ENCODE measurements around the gene ATP5MC3.

ATP5MC3 gene

GRCh38 chr2:175135862-175136261 is 45.6 kb downstream of the ATP5MC3 start:
- no peak for ATAC-seq
- TF ChIP-seq CREB5 (CRISPR knock-in tag; IDR thresholded peaks at IDR 0.05; ENCODE audit: low read depth) = no peak
- TF ChIP-seq, protein P1, sequence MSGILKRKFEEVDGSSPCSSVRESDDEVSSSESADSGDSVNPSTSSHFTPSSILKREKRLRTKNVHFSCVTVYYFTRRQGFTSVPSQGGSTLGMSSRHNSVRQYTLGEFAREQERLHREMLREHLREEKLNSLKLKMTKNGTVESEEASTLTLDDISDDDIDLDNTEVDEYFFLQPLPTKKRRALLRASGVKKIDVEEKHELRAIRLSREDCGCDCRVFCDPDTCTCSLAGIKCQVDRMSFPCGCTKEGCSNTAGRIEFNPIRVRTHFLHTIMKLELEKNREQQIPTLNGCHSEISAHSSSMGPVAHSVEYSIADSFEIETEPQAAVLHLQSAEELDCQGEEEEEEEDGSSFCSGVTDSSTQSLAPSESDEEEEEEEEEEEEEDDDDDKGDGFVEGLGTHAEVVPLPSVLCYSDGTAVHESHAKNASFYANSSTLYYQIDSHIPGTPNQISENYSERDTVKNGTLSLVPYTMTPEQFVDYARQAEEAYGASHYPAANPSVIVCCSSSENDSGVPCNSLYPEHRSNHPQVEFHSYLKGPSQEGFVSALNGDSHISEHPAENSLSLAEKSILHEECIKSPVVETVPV (CRISPR knock-in tag; IDR thresholded peaks at IDR 0.05) = no peak
- TF ChIP-seq ZNF565 (CRISPR knock-in tag; conservative IDR thresholded peaks at IDR 0.05; ENCODE audit: low read depth) = no peak

DNA sequence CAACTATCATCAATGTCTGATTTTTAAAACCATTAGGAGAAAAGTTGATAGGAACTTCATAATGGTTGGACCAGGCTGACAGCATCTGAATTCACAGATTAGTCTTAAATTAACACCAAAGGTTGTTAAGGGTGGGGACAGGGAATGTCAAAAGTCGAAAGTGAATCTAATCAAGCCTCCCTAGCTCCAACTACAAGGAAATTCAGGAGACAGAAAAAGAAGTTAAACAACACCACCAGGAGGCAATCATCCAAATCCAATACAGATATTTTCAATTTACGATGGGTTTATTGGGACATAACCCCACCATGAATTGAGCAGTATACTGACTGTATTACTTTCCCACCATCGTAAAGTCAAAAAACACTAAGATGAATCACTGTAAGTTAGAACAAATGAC is 46.3 kb downstream of the ATP5MC3 start:
- ATAC-seq = no peak
- no peak for TF ChIP-seq ZFP3 (CRISPR knock-in tag; IDR thresholded peaks at IDR 0.05)
- TF ChIP-seq CREB5 (CRISPR knock-in tag; IDR thresholded peaks at IDR 0.05; ENCODE audit: low read depth) = no peak
- TF ChIP-seq CSDC2 (CRISPR knock-in tag; IDR thresholded peaks at IDR 0.05) = no peak
- no peak for TF ChIP-seq ZFP30 (CRISPR knock-in tag; IDR thresholded peaks at IDR 0.05)
- TF ChIP-seq TCF4 (CRISPR knock-in tag; IDR thresholded peaks at IDR 0.05; ENCODE audit: borderline replicate concordance) = no peak
- TF ChIP-seq PPARA (CRISPR knock-in tag; IDR thresholded peaks at IDR 0.05; ENCODE audit: borderline replicate concordance) = no peak
- no peak for TF ChIP-seq ISL1 (CRISPR knock-in tag; IDR thresholded peaks at IDR 0.05)
- no peak for TF ChIP-seq GLIS3 (CRISPR knock-in tag; IDR thresholded peaks at IDR 0.05)
- no peak for TF ChIP-seq ZNF565 (CRISPR knock-in tag; conservative IDR thresholded peaks at IDR 0.05; ENCODE audit: low read depth)
- no peak for TF ChIP-seq OSR1 (CRISPR knock-in tag; IDR thresholded peaks at IDR 0.05)
- TF ChIP-seq, protein P2, sequence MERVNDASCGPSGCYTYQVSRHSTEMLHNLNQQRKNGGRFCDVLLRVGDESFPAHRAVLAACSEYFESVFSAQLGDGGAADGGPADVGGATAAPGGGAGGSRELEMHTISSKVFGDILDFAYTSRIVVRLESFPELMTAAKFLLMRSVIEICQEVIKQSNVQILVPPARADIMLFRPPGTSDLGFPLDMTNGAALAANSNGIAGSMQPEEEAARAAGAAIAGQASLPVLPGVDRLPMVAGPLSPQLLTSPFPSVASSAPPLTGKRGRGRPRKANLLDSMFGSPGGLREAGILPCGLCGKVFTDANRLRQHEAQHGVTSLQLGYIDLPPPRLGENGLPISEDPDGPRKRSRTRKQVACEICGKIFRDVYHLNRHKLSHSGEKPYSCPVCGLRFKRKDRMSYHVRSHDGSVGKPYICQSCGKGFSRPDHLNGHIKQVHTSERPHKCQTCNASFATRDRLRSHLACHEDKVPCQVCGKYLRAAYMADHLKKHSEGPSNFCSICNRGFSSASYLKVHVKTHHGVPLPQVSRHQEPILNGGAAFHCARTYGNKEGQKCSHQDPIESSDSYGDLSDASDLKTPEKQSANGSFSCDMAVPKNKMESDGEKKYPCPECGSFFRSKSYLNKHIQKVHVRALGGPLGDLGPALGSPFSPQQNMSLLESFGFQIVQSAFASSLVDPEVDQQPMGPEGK (CRISPR knock-in tag; IDR thresholded peaks at IDR 0.05; ENCODE audit: borderline replicate concordance) = no peak
- TF ChIP-seq ZNF8 (CRISPR knock-in tag; IDR thresholded peaks at IDR 0.05) = no peak
- TF ChIP-seq ARNTL (CRISPR knock-in tag; IDR thresholded peaks at IDR 0.05; ENCODE audit: borderline replicate concordance, low read depth) = no peak
- TF ChIP-seq ESRRG (CRISPR knock-in tag; IDR thresholded peaks at IDR 0.05) = no peak
- TF ChIP-seq RARB (CRISPR knock-in tag; IDR thresholded peaks at IDR 0.05) = no peak
- no peak for TF ChIP-seq ZNF70 (CRISPR knock-in tag; IDR thresholded peaks at IDR 0.05)

GRCh38 chr2:175131252-175131651 is 50.3 kb downstream of the ATP5MC3 start:
- ATAC-seq = no peak
- TF ChIP-seq TCF4 (CRISPR knock-in tag; IDR thresholded peaks at IDR 0.05; ENCODE audit: borderline replicate concordance) (no peak), ZNF565 (CRISPR knock-in tag; conservative IDR thresholded peaks at IDR 0.05; ENCODE audit: low read depth) (no peak), CSDC2 (CRISPR knock-in tag; IDR thresholded peaks at IDR 0.05) (no peak), CREB5 (CRISPR knock-in tag; IDR thresholded peaks at IDR 0.05; ENCODE audit: low read depth) (no peak)
- TF ChIP-seq, protein P3, sequence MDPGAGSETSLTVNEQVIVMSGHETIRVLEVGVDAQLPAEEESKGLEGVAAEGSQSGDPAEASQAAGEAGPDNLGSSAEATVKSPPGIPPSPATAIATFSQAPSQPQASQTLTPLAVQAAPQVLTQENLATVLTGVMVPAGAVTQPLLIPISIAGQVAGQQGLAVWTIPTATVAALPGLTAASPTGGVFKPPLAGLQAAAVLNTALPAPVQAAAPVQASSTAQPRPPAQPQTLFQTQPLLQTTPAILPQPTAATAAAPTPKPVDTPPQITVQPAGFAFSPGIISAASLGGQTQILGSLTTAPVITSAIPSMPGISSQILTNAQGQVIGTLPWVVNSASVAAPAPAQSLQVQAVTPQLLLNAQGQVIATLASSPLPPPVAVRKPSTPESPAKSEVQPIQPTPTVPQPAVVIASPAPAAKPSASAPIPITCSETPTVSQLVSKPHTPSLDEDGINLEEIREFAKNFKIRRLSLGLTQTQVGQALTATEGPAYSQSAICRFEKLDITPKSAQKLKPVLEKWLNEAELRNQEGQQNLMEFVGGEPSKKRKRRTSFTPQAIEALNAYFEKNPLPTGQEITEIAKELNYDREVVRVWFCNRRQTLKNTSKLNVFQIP (CRISPR knock-in tag; IDR thresholded peaks at IDR 0.05; ENCODE audit: borderline replicate concordance, low read depth) = no peak

DNA sequence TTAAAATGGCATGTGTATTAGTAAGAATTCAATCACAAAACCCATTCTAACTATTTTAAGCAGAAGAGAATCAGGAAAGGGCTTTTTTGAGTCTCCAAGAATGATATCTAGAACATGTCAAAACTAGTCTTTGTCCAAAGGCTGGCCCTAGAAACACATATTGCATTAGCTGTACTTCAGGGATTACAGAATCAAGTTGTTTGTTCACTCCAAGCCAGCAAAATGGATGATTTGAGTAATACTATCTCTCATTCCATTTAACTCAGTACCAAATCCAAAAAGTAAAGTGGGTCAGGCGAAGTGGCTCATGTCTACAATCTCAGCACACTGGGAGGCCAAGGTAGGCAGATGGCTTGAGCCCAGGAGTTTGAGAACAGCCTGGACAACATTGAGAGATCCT is 54.8 kb downstream of the ATP5MC3 start:
- no peak for ATAC-seq
- no peak for TF ChIP-seq RARB (CRISPR knock-in tag; IDR thresholded peaks at IDR 0.05)
- TF ChIP-seq ZNF565 (CRISPR knock-in tag; conservative IDR thresholded peaks at IDR 0.05; ENCODE audit: low read depth) = no peak
- TF ChIP-seq ZNF8 (CRISPR knock-in tag; IDR thresholded peaks at IDR 0.05) = no peak
- TF ChIP-seq TCF4 (CRISPR knock-in tag; IDR thresholded peaks at IDR 0.05; ENCODE audit: borderline replicate concordance) = no peak
- no peak for TF ChIP-seq SNAI2 (CRISPR knock-in tag; IDR thresholded peaks at IDR 0.05)
- no peak for TF ChIP-seq ISL1 (CRISPR knock-in tag; IDR thresholded peaks at IDR 0.05)
- TF ChIP-seq PPARA (CRISPR knock-in tag; IDR thresholded peaks at IDR 0.05; ENCODE audit: borderline replicate concordance) = no peak
- TF ChIP-seq, protein P1 (CRISPR knock-in tag; IDR thresholded peaks at IDR 0.05) = no peak
